Neuron (in vitro differentiated cells): ENCODE results near the gene HOXA13.

Experiments used
- H2AFZ ChIP-seq: one replicate; pipeline ENCODE4 v1.6.1; 2013; ENCODE audit warnings: low read depth, mild to moderate bottlenecking, inconsistent platforms, low read length, moderate library complexity
- H3K27me3 ChIP-seq: one replicate; pipeline ENCODE4 v1.6.1; 2013; ENCODE audit warnings: low read length; ENCODE audit not compliant: insufficient read depth
- H3K36me3 ChIP-seq: one replicate; pipeline ENCODE4 v1.6.1; 2013; ENCODE audit warnings: low read length; ENCODE audit not compliant: insufficient read depth
- H3K4me1 ChIP-seq: one replicate; pipeline ENCODE4 v1.6.1; 2013; ENCODE audit warnings: low read length; ENCODE audit not compliant: insufficient read depth
- H3K4me3 ChIP-seq: 2 replicates; pipeline ENCODE4 v1.5.1; 2013; ENCODE audit warnings: mild to moderate bottlenecking, low read length, moderate library complexity
- H3K9me3 ChIP-seq: one replicate; pipeline ENCODE4 v1.6.1; 2013; ENCODE audit warnings: low read length

HOXA13 gene

DNA sequence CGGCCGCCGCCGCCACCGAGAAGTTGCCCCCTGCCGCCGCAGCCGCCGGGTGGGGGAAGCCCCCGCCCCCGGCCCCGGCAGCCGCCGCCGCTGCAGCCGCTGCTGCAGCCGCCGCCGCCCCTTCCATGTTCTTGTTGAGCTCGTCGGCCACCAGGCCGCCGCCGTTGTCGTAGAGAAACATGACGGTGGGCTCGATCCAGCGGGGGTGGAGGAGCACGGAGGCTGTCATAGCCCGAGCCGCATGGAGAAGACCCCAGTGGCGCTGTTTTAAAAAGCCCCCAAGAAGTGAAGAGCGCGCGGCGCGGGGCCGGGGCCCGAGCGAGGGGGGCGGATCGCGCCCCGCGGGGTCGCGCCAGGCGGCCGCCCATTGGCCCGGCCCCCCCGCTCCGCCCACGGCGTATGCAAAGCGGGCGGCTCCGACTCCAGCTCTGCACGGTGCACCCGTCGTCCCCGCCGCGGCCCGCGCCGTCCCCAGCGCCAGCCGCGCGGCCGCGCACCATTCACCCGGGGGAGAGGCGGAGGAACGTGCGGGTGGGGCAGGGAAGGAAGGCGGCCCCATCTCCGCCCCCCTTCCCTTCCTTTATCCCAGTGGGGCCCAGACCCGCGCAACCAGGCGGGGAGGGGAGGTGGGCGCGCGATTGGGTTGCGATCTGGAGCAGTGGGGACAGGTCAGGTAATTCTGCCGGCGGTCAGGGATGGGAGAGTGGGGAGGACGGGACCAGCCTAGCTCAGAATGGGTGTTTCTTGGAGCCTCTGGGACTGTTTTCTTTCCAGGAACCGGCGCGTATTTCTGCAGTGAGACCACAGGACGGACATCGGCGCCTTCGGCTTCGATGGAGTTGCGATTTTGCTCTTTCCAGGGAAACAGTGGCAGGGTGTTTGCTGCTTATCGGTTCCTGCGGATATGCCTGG lies at the start of gene HOXA13:
Gene HOXA13, minus strand, starts transcription at position 243 of the 912 bp plus-strand sequence. Its CDS starts 14 bp downstream, at position 229.
- Histone ChIP-seq H3K27me3 (peaks cover 81% of the 10 kb centered on the region), H2AFZ (no peak within 1 kb of the TSS), H3K36me3 (no peaks in the 10 kb centered on the region), H3K9me3 (no peaks in the 10 kb centered on the region), H3K4me3 (peak within 1 kb of the TSS; percentile 32), H3K4me1 (no peaks in the 10 kb centered on the region)

DNA sequence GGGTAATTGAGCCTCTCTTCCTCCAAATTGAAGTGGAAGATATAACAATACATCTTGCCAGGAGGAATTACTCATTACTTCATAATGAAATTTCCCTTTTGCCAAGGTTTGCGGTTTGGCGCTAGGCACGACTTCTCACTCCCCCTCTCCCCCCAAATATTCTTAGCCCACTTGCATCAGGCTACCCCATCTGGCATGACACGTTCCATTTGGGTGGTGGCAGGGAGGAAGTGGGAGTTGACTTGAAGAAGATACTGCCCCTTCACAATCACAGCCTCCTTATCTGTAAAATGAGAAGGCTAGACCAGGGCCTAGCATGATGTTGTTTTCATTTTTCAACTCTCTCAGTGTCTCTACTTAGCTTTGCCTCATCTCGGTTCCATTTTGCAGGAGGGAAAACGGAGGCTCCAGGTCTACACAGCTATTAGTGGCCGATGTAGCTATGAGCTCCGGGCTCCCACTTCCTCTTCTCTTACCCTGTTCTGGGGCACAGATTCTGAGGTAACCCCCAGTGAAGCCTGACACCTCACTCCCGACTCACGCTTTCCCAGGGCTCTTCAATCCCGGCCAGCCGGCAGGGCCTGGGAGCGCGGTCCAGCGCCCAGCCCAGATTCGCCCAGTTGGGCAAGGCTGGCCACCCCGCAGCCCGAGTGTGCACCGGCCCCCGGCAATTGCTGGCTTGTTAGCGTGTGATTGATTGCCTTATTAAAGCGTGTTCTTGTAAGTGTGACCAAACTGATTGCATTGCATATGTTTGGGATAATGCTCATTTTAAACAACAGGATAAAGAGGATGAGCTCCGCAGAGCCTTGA lies 49.2 kb upstream of the HOXA13 start:
- Histone ChIP-seq H3K4me1 (no peaks in the 10 kb centered on the region), H3K4me3 (no peak overlapping the region), H3K9me3 (peaks cover 9% of the 10 kb centered on the region), H2AFZ (no peak overlapping the region), H3K27me3 (peaks cover 100% of the 10 kb centered on the region), H3K36me3 (no peaks in the 10 kb centered on the region)

- Histone ChIP-seq H3K9me3 (peaks cover 9% of the 10 kb centered on the region), H3K27me3 (peaks cover 100% of the 10 kb centered on the region), H2AFZ (no peak overlapping the region), H3K36me3 (no peaks in the 10 kb centered on the region), H3K4me3 (no peak overlapping the region), H3K4me1 (no peaks in the 10 kb centered on the region)
Measured at GRCh38 chr7:27248427-27248806, 48.5 kb upstream of the HOXA13 start.

DNA sequence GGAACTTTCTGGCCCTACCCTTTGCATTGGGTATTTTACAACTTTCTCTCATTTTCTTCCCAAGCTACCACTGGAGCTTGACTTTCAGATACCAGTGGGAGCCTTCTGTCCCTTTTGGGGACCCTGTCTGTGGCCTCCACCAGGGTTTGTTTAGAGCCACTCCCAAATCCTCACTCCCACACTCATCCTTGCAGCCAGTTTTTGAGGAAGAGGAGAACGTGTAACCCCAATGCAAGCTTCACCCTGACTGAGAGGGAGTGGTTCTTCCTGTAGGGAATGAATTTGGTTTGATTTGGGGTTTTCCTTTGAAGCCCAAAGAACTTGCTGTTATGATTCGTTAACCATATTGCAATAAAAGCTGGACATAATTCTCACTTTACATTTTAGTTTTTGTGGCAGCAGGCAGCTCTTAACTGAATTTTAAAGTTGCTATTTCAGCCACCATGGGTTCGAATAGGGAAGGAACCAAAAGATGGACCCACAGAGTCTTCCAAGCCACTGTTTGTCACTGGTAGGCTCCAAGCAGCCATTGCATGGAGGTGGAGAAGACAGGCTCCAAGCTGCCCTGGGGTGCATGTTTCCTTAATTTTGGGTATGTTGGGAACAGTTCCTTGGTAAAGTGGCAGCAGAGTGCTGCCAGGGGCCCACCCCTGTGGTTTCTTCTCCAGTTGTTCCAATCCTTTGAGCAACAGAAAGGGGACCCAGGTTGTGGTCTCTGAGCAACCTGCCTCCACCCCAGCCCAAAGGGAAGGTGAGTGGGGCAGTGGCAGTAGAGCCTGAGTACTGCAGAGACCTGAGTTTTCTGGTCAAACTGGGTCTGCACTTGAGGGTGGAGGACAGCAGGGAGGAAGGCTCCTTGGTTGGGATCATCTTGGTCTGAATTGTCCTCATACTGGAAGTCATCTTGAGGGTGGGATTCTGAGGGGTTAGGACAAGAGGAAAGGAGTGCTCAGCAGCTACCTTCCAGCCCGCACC lies 47.8 kb upstream of the HOXA13 start:
- Histone ChIP-seq H2AFZ (no peak overlapping the region), H3K4me1 (peaks cover 3% of the 10 kb centered on the region)

DNA sequence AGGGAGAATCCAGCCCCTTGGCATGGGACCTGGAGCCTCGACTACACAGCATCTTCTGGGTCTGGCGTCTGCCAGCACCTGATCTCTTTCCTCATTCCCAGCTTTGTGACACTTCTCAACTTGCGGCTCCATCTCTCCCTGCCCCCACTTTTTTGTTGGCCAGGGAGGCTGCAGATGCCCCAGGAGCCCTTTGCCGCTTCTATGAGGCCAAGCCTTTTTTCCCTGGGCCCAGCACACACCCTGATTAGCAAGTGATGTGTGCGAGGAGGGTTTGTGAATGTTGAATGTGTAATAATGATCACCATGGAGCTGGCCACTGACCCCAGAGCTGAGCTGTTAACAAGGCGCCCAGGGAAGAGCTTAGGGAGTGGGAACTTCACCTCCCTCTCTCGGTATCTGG lies 47.1 kb upstream of the HOXA13 start:
- H3K36me3 ChIP-seq, result no peaks in the 10 kb centered on the region
- peaks cover 7% of the 10 kb centered on the region for H3K9me3 ChIP-seq
- H3K4me1 ChIP-seq, result peaks cover 8% of the 10 kb centered on the region
- H3K27me3 ChIP-seq, result peaks cover 100% of the 10 kb centered on the region
- no peak overlapping the region for H2AFZ ChIP-seq
- no peak overlapping the region for H3K4me3 ChIP-seq

More for the DNA sequence above, 47.8 kb upstream of the HOXA13 start:
- Histone ChIP-seq H3K4me3 (no peak overlapping the region), H3K9me3 (peaks cover 7% of the 10 kb centered on the region), H3K27me3 (peaks cover 100% of the 10 kb centered on the region), H3K36me3 (no peaks in the 10 kb centered on the region)

GRCh38 chr7:27245798-27246691 lies 46.2 kb upstream of the HOXA13 start:
- Histone ChIP-seq H3K27me3 (peaks cover 100% of the 10 kb centered on the region), H3K4me1 (peaks cover 8% of the 10 kb centered on the region), H3K36me3 (no peaks in the 10 kb centered on the region), H3K4me3 (no peak overlapping the region), H2AFZ (no peak overlapping the region), H3K9me3 (peaks cover 7% of the 10 kb centered on the region)

- Histone ChIP-seq H3K4me3 (no peak overlapping the region), H3K27me3 (peaks cover 100% of the 10 kb centered on the region)
Measured at GRCh38 chr7:27245124-27245797, 45.4 kb upstream of the HOXA13 start.

DNA sequence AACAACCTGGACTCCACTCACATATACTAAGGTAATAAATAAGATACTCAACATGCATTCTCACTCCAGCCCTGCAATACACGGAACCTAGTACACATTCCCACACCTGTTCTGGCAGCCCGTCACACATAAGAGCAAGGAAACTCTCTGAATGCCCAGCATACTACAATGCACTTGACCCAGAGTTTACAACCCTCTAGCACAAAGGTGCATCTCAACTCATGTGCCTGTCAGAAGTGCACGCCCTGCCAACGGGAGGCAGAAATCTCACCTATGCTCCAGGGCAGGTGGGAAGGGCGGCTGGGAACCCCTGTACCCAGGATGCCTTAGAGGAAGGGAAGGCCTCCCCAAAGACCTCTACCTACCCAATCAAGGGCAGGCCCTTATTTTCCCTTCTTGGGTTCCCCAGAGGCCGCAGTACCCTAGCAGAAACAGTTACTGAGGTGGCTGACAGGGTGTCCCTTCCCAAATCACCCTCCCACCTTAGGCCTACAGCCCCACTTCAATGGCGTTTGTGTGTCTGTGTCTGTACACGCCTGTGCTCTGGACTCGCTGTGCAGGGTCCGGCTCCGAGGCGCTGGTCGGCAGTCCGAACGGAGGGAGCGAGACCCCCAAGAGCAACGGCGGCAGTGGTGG lies 44.7 kb upstream of the HOXA13 start:
- Histone ChIP-seq H3K36me3 (no peaks in the 10 kb centered on the region), H3K4me3 (no peak overlapping the region), H3K27me3 (peaks cover 100% of the 10 kb centered on the region), H3K9me3 (peaks cover 7% of the 10 kb centered on the region), H2AFZ (no peak overlapping the region), H3K4me1 (peaks cover 8% of the 10 kb centered on the region)

More at GRCh38 chr7:27245124-27245797, 45.4 kb upstream of the HOXA13 start:
- Histone ChIP-seq H3K36me3 (no peaks in the 10 kb centered on the region), H3K9me3 (peaks cover 7% of the 10 kb centered on the region), H3K4me1 (peaks cover 8% of the 10 kb centered on the region), H2AFZ (no peak overlapping the region)

DNA sequence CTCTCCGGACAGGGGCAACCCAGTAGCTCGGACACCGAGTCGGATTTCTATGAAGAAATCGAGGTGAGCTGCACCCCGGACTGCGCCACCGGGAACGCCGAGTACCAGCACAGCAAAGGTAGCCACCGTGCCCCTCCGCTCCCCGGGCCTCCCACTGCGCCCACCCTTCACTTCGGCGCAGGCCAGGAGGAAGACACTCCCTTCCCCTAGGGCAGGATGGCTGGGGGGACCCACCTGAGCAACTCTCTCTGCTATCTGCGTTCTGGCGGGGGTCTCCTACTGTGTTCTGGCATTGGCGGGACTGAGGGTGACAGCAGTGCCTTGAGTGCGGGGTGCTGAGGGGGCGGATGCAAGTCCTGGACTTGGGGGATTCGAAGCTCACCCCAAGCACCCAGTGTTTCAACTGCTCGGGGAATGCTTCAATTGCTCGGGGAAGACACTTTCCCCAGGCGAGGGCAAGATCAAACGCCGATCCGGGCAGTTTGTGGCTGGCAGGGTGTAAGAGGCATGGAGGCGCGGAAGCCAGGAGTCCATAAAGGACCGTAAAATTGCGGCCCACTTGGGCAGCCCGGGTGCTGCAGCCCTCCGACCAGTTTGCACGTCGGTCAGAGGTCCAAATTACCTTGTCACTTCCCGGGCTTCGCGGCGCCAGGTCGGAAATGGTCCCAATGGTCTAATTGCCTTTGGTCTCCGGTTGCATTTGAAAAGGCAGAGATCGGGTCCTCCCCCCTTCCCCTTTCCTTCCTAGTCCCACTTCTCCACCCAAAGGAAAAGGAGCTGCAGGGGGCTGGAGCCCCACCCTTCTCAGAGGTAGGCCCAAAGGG lies 43.7 kb upstream of the HOXA13 start:
- H3K4me3 ChIP-seq, result no peak overlapping the region
- H3K27me3 ChIP-seq, result peaks cover 97% of the 10 kb centered on the region
- no peaks in the 10 kb centered on the region for H3K36me3 ChIP-seq
- H2AFZ ChIP-seq, result no peak overlapping the region
- peaks cover 8% of the 10 kb centered on the region for H3K4me1 ChIP-seq
- H3K9me3 ChIP-seq, result peaks cover 7% of the 10 kb centered on the region

DNA sequence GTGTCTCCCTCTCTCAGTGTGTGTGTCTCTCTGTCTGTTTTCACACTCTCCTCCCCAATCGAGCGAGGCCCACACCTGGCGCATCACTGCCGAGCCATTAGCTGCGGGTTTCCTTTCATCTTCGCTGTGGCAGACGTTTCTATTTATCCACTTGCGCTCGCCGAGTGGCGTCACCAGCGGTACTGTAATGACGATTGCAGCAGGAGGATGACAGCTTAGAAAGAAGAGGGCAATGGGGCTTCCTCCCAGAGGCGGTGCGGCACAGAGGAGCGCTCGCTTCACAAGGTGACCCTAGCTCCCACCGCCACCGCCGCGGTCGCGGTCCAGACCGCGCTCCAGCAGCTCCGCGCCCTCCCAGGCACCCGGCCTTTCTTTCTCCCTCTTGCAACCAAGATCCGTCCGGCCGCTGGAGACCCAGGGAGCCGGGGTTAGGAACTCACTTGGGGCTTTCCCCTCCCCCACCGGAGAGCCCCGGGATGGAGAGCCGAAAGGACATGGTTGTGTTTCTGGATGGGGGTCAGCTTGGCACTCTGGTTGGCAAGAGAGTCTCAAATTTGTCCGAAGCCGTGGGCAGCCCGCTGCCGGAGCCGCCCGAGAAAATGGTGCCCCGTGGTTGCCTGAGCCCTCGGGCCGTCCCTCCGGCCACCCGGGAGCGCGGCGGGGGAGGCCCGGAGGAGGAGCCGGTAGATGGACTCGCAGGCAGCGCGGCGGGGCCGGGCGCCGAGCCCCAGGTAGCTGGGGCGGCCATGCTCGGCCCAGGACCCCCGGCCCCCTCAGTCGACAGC lies 42.9 kb upstream of the HOXA13 start, which contains the start of gene EVX1:
Gene EVX1, plus strand, starts transcription at position 248 of the 785 bp plus-strand sequence. Its CDS starts 229 bp downstream, at position 477.
- H2AFZ ChIP-seq, result no peak within 1 kb of the TSS
- peaks cover 6% of the 10 kb centered on the region for H3K9me3 ChIP-seq
- H3K4me3 ChIP-seq, result no peak within 1 kb of the TSS
- peaks cover 8% of the 10 kb centered on the region for H3K4me1 ChIP-seq
- no peaks in the 10 kb centered on the region for H3K36me3 ChIP-seq
- H3K27me3 ChIP-seq, result peaks cover 97% of the 10 kb centered on the region
